Stimulated activated CD4-positive, alpha-beta T cell treated with anti-CD3 and anti-CD28 coated beads, Interleukin-1b, Interleukin-23, amount 100 ng/mL, for 24 hours (primary cell): ENCODE measurements around the gene KCTD13.
"Not testable (repeated sequence)": the region's sequence is repeated elsewhere in the genome, so short reads cannot be mapped to it uniquely, and the experiment has no call there.

ENCODE experiments used
- DNase-seq, 4 experiments: peaks; one replicate each; pipeline ENCODE4 v3.0.0-alpha.2; 2020; ENCODE audit warnings: low read depth in 4 of 4, low spot score in 1 of 4

The KCTD13 gene

GRCh38 chr16:29907973-29908372, 18.1 kb downstream of the KCTD13 start:
- no peak for DNase-seq

- DNase-seq = no peak
Observed at GRCh38 chr16:29906520-29907244, 19.3 kb downstream of the KCTD13 start.

- DNase-seq = no peak
Observed at GRCh38 chr16:29905668-29906067, 20.4 kb downstream of the KCTD13 start.

- DNase-seq = no peak
Observed at GRCh38 chr16:29904947-29905346, 21.1 kb downstream of the KCTD13 start.

- no peak for DNase-seq
Observed at GRCh38 chr16:29903590-29903989, 22.4 kb downstream of the KCTD13 start.

- no peak for DNase-seq
Observed at GRCh38 chr16:29901607-29901945, 24.4 kb downstream of the KCTD13 start.

- DNase-seq = no peak
Observed at GRCh38 chr16:29900888-29901606, 25.0 kb downstream of the KCTD13 start.

GRCh38 chr16:29900102-29900887, 25.7 kb downstream of the KCTD13 start, which contains the start of gene ASPHD1:
Gene ASPHD1 (plus strand): TSS chr16:29900488. CDS start chr16:29900972, 484 bp downstream.
- peak; percentile 57 to 68 (median 58) for DNase-seq

GRCh38 chr16:29899516-29900101, 26.4 kb downstream of the KCTD13 start, which contains the start of gene SEZ6L2:
Gene SEZ6L2 (minus strand): TSS chr16:29899550. CDS start chr16:29899019, 531 bp downstream.
- peak in 2 of 4 experiments; percentile 21 to 88 for DNase-seq

GRCh38 chr16:29898804-29899515, 27.1 kb downstream of the KCTD13 start:
- DNase-seq = no peak

GRCh38 chr16:29898135-29898803, 27.8 kb downstream of the KCTD13 start:
- no peak for DNase-seq

GRCh38 chr16:29897333-29897732, 28.7 kb downstream of the KCTD13 start:
- DNase-seq = no peak

- DNase-seq = no peak
Observed at GRCh38 chr16:29896841-29897240, 29.2 kb downstream of the KCTD13 start.

- no peak for DNase-seq
Observed at GRCh38 chr16:29894352-29894751, 31.7 kb downstream of the KCTD13 start.

- no peak for DNase-seq
Observed at GRCh38 chr16:29893553-29893952, 32.5 kb downstream of the KCTD13 start.

- DNase-seq = no peak
Observed at GRCh38 chr16:29892458-29892813, 33.6 kb downstream of the KCTD13 start.

GRCh38 chr16:29891525-29892457, 34.2 kb downstream of the KCTD13 start:
- DNase-seq = no peak

GRCh38 chr16:29889372-29889771, 36.7 kb downstream of the KCTD13 start:
- DNase-seq = not testable (repeated sequence)

- DNase-seq = no peak
Observed at GRCh38 chr16:29883987-29884386, 42.0 kb downstream of the KCTD13 start.
